GM10847 (cell line): ENCODE results near the gene GMPR2.

Experiments used
- POLR2A ChIP-seq: IDR thresholded peaks from 2 replicates; pipeline ENCODE4 v1.6.1; 2011; ENCODE audit not compliant: insufficient read length; ENCODE audit errors: extremely low read depth

The GMPR2 gene

GRCh38 chr14:24237463-24237955, 4.8 kb downstream of the GMPR2 start:
- no peak for TF ChIP-seq POLR2A

DNA sequence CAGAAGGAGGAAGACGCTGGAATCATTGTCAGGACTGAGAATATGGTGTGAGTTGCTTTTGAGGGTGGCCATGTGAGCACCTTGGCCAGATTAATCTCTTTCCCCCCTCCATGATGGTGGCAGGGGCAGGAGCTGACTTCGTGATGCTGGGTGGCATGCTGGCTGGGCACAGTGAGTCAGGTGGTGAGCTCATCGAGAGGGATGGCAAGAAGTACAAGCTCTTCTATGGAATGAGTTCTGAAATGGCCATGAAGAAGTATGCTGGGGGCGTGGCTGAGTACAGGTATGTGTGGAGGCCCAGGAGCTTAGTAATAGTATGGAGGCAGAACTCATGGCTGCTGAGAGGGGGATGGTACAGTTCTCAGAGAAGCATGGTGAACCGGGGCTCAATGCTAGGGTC, 5.4 kb downstream of the GMPR2 start:
- no peak for TF ChIP-seq POLR2A

DNA sequence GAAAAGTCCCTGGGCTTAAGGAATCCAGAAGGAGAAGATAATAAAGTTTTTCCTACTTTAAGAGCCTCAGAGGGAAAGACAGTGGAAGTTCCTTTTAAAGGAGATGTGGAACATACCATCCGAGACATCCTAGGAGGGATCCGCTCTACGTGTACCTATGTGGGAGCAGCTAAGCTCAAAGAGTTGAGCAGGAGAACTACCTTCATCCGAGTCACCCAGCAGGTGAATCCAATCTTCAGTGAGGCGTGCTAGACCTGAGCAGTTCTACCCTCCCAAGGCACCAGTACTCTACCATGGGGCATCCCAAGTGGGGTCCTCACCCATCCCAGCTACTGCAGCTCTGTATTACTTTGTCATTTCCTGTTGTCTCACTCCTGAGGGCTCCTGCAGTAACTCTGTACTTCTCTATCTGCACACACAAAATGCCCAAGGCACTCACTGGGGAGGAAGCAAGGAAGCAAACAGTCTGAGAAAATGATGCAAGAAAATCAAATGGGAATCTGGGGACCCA, 5.9 kb downstream of the GMPR2 start:
- no peak for TF ChIP-seq POLR2A

- no peak for TF ChIP-seq POLR2A
Measured at GRCh38 chr14:24240110-24240918, 7.6 kb downstream of the GMPR2 start.

DNA sequence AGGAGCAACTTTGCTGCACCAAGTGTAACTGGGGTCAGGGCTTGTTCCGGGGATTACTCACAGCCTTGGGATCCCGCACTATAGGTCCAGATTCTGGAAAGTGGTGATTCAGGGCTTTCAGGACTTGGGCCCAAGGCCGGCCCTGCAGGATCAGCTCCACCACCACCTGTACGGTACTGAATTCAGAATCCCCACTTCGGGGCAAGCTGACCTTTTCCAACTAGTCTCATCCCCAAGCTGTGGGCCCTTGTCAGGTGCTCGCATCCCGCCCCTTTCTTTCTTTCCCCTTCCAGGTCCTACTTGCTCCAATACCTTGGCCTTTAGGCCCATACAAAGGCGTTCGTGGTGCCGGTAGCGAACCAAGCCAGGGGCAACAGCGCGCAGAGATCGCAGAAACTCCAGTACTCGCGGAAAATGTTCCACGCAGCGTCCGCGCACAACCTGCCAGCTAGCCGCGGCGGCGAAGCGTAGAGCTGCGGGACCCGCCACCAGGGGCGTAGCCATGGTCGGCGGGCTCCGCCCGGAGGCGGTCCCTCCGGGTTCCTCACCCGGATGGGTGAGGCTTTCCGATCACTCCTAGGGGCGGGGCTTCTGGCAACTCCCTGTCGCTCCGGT, 9.2 kb downstream of the GMPR2 start:
- no peak for TF ChIP-seq POLR2A

- TF ChIP-seq POLR2A = no peak
Measured at GRCh38 chr14:24243336-24243836, 10.7 kb downstream of the GMPR2 start.

DNA sequence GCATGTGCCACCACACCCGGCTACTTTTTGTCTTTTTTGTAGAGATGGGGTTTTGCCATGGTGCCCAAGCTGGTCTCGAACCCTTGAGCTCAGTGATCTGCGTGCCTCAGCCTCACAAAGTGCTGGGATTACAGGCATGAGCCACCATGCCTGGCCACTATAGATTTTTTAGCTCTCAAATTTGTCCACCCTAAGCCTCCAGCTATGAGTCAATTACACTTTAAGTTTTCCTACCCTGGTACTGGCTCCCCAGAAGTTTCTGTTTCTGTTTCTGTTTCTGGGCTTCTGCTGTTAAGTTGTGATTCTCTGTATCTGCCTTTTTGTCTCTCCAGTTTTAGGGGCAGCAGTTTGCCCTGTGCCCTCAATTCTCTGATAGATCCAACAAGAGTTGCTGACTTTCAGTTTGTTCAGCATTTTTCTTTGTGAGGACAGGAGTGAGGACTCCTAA, 14.1 kb downstream of the GMPR2 start:
- TF ChIP-seq POLR2A = no peak

DNA sequence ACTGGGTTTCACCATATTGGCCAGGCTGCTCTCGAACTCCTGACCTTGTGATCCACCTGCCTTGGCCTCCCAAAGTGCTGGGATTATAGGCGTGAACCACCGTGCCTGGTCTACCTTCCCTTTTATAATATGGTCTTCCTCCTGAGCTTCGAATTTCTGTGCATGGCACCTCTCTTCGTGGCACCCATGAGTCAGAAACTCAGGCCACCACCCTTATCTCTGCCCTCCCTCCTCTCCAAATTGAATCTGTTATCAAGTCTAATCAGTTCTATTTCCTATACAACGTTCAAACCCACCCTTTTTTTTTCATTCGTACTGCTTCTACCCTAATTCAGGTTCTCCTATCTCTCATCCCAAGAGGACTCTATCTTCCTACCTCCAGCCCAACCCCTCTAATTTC, 14.7 kb downstream of the GMPR2 start:
- no peak for TF ChIP-seq POLR2A

GRCh38 chr14:24249230-24250021, 16.7 kb downstream of the GMPR2 start:
- no peak for TF ChIP-seq POLR2A

- TF ChIP-seq POLR2A = no peak
Measured at GRCh38 chr14:24250354-24250753, 17.6 kb downstream of the GMPR2 start.

DNA sequence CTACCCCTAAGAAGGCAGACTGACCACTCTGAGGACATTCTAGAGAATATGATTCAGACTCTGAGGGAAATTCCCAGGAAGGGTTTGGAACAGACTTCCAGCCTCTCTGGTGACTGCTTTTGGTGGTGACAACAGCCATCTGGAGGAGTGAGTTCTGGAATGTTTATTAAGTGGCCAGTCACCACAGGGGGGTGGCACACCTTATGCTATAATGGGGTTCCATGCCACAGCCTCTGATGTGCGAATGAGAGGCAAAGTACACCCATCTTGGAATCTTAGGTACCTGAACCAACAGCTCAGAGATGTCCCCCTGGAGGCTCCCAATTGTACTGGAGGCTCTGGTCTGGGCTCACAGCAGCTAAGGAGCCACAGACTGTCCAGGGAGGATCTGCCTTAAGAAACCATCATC, 19.2 kb downstream of the GMPR2 start:
- no peak for TF ChIP-seq POLR2A

- TF ChIP-seq POLR2A = no peak
Measured at GRCh38 chr14:24252289-24253124, 19.8 kb downstream of the GMPR2 start.

- TF ChIP-seq POLR2A = no peak
Measured at GRCh38 chr14:24253936-24254335, 21.2 kb downstream of the GMPR2 start.

GRCh38 chr14:24254630-24255392, 22.1 kb downstream of the GMPR2 start:
- TF ChIP-seq POLR2A = no peak
